AG20443 (cell line): ENCODE measurements around the gene MSX1.

Source experiments
- DNase-seq: peaks from one replicate; pipeline ENCODE4 v3.0.0; 2012; ENCODE audit warnings: low spot score, mixed read lengths

The MSX1 gene

DNA sequence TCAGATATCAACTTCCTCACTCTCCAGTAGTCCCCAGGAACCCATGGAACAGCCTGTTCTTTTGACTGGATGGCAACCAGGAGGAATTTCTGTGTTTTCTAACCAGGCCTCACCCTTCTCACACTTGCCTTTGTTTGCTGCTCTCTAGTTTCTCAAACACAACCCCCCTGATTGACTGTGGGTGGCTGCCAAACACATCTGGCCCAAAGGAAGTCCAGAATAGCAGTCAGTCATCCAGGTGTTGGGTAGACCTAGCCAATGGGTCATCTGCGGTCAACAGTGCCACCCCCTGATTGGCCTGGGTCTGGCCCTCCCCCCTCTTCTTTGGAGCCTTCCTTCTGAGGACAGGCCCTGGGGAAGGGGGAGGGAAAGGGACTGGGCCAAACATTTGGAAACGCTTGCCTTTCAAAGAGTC, 53.7 kb downstream of the MSX1 start:
- no peak for DNase-seq
